H9 (cell line): ENCODE results near the gene CCDC9B. TPM values are rescaled to one million over a fixed set of nuclear protein-coding genes. Genes with fewer than 3 reads are reported as not detected.

Experiments used
- DNase-seq: peaks from one replicate; pipeline ENCODE4 v3.0.0-alpha.2; 2017
- H2AFZ ChIP-seq: one replicate; pipeline ENCODE4 v1.6.1; 2013; ENCODE audit warnings: mild to moderate bottlenecking, low read length, control low read depth, moderate library complexity
- H2AK5ac ChIP-seq: 2 replicates; pipeline ENCODE4 v1.6.1; 2013; ENCODE audit warnings: low read length, control low read depth, mixed read lengths; ENCODE audit not compliant: insufficient read length
- H2BK120ac ChIP-seq: one replicate; pipeline ENCODE4 v1.6.1; 2013; ENCODE audit warnings: low read depth, mild to moderate bottlenecking, low read length, control low read depth, inconsistent platforms; ENCODE audit not compliant: poor library complexity, severe bottlenecking
- H2BK12ac ChIP-seq: 2 replicates; pipeline ENCODE4 v1.6.1; 2013; ENCODE audit warnings: low read length, control low read depth, mixed read lengths, low read depth; ENCODE audit not compliant: insufficient read length
- H2BK15ac ChIP-seq: 2 replicates; pipeline ENCODE4 v1.6.1; 2013; ENCODE audit warnings: low read depth, low read length, control low read depth
- H2BK20ac ChIP-seq: one replicate; pipeline ENCODE4 v1.6.1; 2013; ENCODE audit warnings: low read depth, mild to moderate bottlenecking, low read length, control low read depth, inconsistent platforms; ENCODE audit not compliant: poor library complexity, severe bottlenecking
- H2BK5ac ChIP-seq: 2 replicates; pipeline ENCODE4 v1.6.1; 2013; ENCODE audit warnings: low read length, control low read depth, mixed read lengths; ENCODE audit not compliant: insufficient read length
- H3K14ac ChIP-seq: 2 replicates; pipeline ENCODE4 v1.6.1; 2013; ENCODE audit warnings: low read length, control low read depth; ENCODE audit not compliant: insufficient read depth
- H3K18ac ChIP-seq: 2 replicates; pipeline ENCODE4 v1.6.1; 2013; ENCODE audit warnings: low read depth, mild to moderate bottlenecking, mixed read lengths, low read length, control low read depth; ENCODE audit not compliant: insufficient read length
- H3K23ac ChIP-seq: 2 replicates; pipeline ENCODE4 v1.6.1; 2013; ENCODE audit warnings: low read length, control low read depth, mixed read lengths, low read depth; ENCODE audit not compliant: insufficient read length
- H3K23me2 ChIP-seq: 2 replicates; pipeline ENCODE4 v1.6.1; 2013; ENCODE audit warnings: low read depth, mild to moderate bottlenecking, mixed read lengths, low read length, control low read depth; ENCODE audit not compliant: insufficient read length, poor library complexity, severe bottlenecking
- H3K27ac ChIP-seq: 2 replicates; pipeline ENCODE4 v1.5.1; 2013; ENCODE audit warnings: low read length, control low read depth, mixed read lengths, low read depth; ENCODE audit not compliant: insufficient read length
- H3K27me3 ChIP-seq: 2 replicates; pipeline ENCODE4 v1.6.1; 2013; ENCODE audit warnings: low read length, control low read depth, inconsistent platforms; ENCODE audit not compliant: insufficient read depth
- H3K4ac ChIP-seq: 2 replicates; pipeline ENCODE4 v1.6.1; 2013; ENCODE audit warnings: low read depth, mild to moderate bottlenecking, control low read depth, inconsistent platforms, low read length, moderate library complexity
- H3K4me1 ChIP-seq: 2 replicates; pipeline ENCODE4 v1.6.1; 2013; ENCODE audit warnings: low read length, control low read depth, inconsistent platforms; ENCODE audit not compliant: insufficient read depth
- H3K4me2 ChIP-seq: 2 replicates; pipeline ENCODE4 v1.6.1; 2013; ENCODE audit warnings: low read length, control low read depth, mixed read lengths; ENCODE audit not compliant: insufficient read length, insufficient read depth
- H3K56ac ChIP-seq: 2 replicates; pipeline ENCODE4 v1.6.1; 2013; ENCODE audit warnings: low read depth, mild to moderate bottlenecking, mixed read lengths, low read length, control low read depth; ENCODE audit not compliant: insufficient read length
- H3K79me1 ChIP-seq: 2 replicates; pipeline ENCODE4 v1.6.1; 2013; ENCODE audit warnings: low read depth, mild to moderate bottlenecking, moderate library complexity, low read length, control low read depth, inconsistent platforms; ENCODE audit not compliant: insufficient read depth, poor library complexity, severe bottlenecking
- H3K79me2 ChIP-seq: 2 replicates; pipeline ENCODE4 v1.6.1; 2013; ENCODE audit warnings: low read length, control low read depth, inconsistent platforms; ENCODE audit not compliant: insufficient read depth
- H3K9ac ChIP-seq: 2 replicates; pipeline ENCODE4 v1.6.1; 2013; ENCODE audit warnings: low read length, control low read depth, mixed read lengths; ENCODE audit not compliant: insufficient read length; ENCODE audit errors: extremely low read depth
- H3K9me3 ChIP-seq: one replicate; pipeline ENCODE4 v1.6.1; 2013; ENCODE audit warnings: low read depth, low read length, inconsistent platforms; ENCODE audit not compliant: control insufficient read depth
- H3T11ph ChIP-seq: one replicate; pipeline ENCODE4 v1.6.1; 2013; ENCODE audit warnings: mild to moderate bottlenecking, low read length, control low read depth, inconsistent platforms
- H4K20me1 ChIP-seq: one replicate; pipeline ENCODE4 v1.6.1; 2013; ENCODE audit not compliant: control insufficient read depth, insufficient read length, insufficient read depth
- H4K5ac ChIP-seq: 2 replicates; pipeline ENCODE4 v1.6.1; 2013; ENCODE audit warnings: low read depth, mild to moderate bottlenecking, mixed read lengths, low read length, control low read depth; ENCODE audit not compliant: insufficient read length
- H4K8ac ChIP-seq: replicated peaks from 2 replicates; pipeline ENCODE4 v1.6.1; 2013; ENCODE audit warnings: low read length, control low read depth, mixed read lengths, low read depth; ENCODE audit not compliant: insufficient read length
- H4K91ac ChIP-seq: 2 replicates; pipeline ENCODE4 v1.6.1; 2013; ENCODE audit warnings: low read depth, mild to moderate bottlenecking, moderate library complexity, mixed read lengths, low read length, control low read depth; ENCODE audit not compliant: insufficient read length
- H3K27ac Mint-ChIP-seq, 3 experiments: 2 replicates in 2 of 3; 3 replicates in 1 of 3; pipeline ENCODE4 v1.8.0; 2020 to 2021; ENCODE audit warnings: mixed read lengths in 3 of 3, mild to moderate bottlenecking in 1 of 3, moderate library complexity in 1 of 3
- H3K27me3 Mint-ChIP-seq: 2 replicates; pipeline ENCODE4 v1.8.0; 2021; ENCODE audit warnings: low read depth, mild to moderate bottlenecking, moderate library complexity, mixed read lengths
- H3K36me3 Mint-ChIP-seq, 3 experiments: 2 replicates in 2 of 3; 3 replicates in 1 of 3; pipeline ENCODE4 v1.8.0; 2020 to 2021; ENCODE audit warnings: low read depth in 3 of 3, mixed read lengths in 3 of 3; ENCODE audit not compliant: insufficient read depth in 1 of 3
- H3K4me1 Mint-ChIP-seq, 2 experiments: 2 replicates each; pipeline ENCODE4 v1.8.0; 2020; ENCODE audit warnings: mixed read lengths in 2 of 2
- H3K4me3 Mint-ChIP-seq, 2 experiments: 2 replicates in 1 of 2; 3 replicates in 1 of 2; pipeline ENCODE4 v1.8.0; 2020 to 2021; ENCODE audit warnings: mild to moderate bottlenecking in 2 of 2, mixed read lengths in 2 of 2, moderate library complexity in 1 of 2
- H3K9me3 Mint-ChIP-seq, 2 experiments: 2 replicates in 1 of 2; 3 replicates in 1 of 2; pipeline ENCODE4 v1.8.0; 2020; ENCODE audit warnings: mild to moderate bottlenecking in 2 of 2, mixed read lengths in 2 of 2, moderate library complexity in 1 of 2
- CTCF ChIP-seq: fragments of 200-600 bp; sonication (generic); conservative IDR thresholded peaks from 3 replicates; pipeline ENCODE4 v1.8.0; 2021; ENCODE audit warnings: antibody characterized with exemption, mild to moderate bottlenecking
- WGBS: extraction: QIAGEN DNeasy Blood & Tissue Kit; methylation state at CpG from one replicate; pipeline ENCODE4 v1.1.7; 2013; ENCODE audit warnings: missing lambda C conversion rate, low lambda C conversion rate, mixed read lengths; ENCODE audit not compliant: insufficient read length; ENCODE audit errors: extremely low coverage; 5-methylcytosine and 5-hydroxymethylcytosine counted together
- total RNA-seq: library from RNA; stranded (reverse); gene quantifications from 2 replicates; pipeline ENCODE4 v1.2.1, GENCODE V29; 2021

The CCDC9B gene
- total RNA-seq, 1 experiment from 2014 or later, result 0.48 TPM

DNA sequence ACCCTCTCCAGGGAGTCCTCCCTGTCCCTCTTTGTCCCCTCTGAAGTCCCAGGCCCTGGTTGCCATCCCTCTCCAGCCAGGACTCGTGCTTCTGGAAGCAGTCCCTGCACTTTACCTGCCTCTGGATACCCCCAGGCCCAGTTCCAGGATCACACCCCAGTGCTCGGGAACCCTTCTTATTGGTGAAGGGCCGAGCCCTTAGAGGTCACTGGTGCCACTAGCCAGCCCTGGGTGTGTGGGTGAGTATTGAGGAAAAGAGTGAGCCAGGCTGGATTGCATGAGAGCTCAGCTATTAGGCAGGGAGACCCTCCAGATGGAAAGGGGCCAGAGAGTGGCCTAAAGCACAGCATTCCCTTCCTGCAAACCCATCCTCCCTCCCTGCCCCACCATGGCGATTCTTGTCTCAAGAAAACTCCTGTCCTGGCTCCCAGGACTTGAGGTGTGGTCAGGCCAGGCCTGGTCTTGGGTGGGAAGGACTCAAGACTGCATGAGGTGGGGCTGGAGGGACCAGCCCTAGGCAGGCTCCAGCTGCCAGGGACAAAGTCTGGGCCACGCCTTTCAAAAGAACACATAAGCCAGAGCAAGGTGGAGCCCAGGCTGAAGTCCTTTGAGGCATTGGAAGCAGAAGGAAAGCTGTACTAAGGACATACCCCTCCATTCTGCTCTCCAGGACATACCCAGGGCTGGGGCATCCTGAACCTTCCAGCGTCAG lies 5.3 kb upstream of the CCDC9B start:
- no peaks in the 10 kb centered on the region for H3K36me3 Mint-ChIP-seq
- H3K27ac ChIP-seq, result no peak overlapping the region
- peaks cover 8% of the 10 kb centered on the region for H3K27me3 Mint-ChIP-seq
- H4K5ac ChIP-seq, result no peak overlapping the region
- no peak overlapping the region for H3T11ph ChIP-seq
- no peak overlapping the region for H3K14ac ChIP-seq
- H3K4me3 Mint-ChIP-seq, result no peak overlapping the region
- no peak overlapping the region for H3K4me2 ChIP-seq
- no peaks in the 10 kb centered on the region for H3K27me3 ChIP-seq
- no peak overlapping the region for H2BK5ac ChIP-seq
- H3K9me3 Mint-ChIP-seq, result no peaks in the 10 kb centered on the region
- no peak overlapping the region for H3K27ac Mint-ChIP-seq
- no peak overlapping the region for H2BK120ac ChIP-seq
- no peak overlapping the region for H3K56ac ChIP-seq
- no peaks in the 10 kb centered on the region for H3K4me1 ChIP-seq
- no peaks in the 10 kb centered on the region for H3K79me1 ChIP-seq
- H4K91ac ChIP-seq, result no peak overlapping the region
- WGBS, result no CpG with 5 or more reads among the region's 6 CpGs
- no peak overlapping the region for H3K23ac ChIP-seq
- peaks cover 9 to 21% of the 10 kb centered on the region in 2 experiments for H3K4me1 Mint-ChIP-seq
- no peak overlapping the region for H2AFZ ChIP-seq
- no peak overlapping the region for H2BK12ac ChIP-seq
- no peak overlapping the region for H4K8ac ChIP-seq
- H3K79me2 ChIP-seq, result no peaks in the 10 kb centered on the region
- H3K4ac ChIP-seq, result no peak overlapping the region
- H2BK20ac ChIP-seq, result no peak overlapping the region
- DNase-seq, result no peak
- H2AK5ac ChIP-seq, result no peak overlapping the region
- no peak for TF ChIP-seq CTCF
- no peaks in the 10 kb centered on the region for H3K9me3 ChIP-seq
- H4K20me1 ChIP-seq, result no peaks in the 10 kb centered on the region
- no peak overlapping the region for H3K18ac ChIP-seq
- no peak overlapping the region for H3K9ac ChIP-seq
- no peaks in the 10 kb centered on the region for H3K23me2 ChIP-seq
- no peak overlapping the region for H2BK15ac ChIP-seq
